ENCODE measurements around the gene GFRA4. TPM values are rescaled to one million over a fixed set of nuclear protein-coding genes. Genes with fewer than 3 reads are reported as not detected.

GFRA4 gene
- total RNA-seq, 1 experiment from 2014 or later: not detected

- TF ChIP-seq, protein P1, sequence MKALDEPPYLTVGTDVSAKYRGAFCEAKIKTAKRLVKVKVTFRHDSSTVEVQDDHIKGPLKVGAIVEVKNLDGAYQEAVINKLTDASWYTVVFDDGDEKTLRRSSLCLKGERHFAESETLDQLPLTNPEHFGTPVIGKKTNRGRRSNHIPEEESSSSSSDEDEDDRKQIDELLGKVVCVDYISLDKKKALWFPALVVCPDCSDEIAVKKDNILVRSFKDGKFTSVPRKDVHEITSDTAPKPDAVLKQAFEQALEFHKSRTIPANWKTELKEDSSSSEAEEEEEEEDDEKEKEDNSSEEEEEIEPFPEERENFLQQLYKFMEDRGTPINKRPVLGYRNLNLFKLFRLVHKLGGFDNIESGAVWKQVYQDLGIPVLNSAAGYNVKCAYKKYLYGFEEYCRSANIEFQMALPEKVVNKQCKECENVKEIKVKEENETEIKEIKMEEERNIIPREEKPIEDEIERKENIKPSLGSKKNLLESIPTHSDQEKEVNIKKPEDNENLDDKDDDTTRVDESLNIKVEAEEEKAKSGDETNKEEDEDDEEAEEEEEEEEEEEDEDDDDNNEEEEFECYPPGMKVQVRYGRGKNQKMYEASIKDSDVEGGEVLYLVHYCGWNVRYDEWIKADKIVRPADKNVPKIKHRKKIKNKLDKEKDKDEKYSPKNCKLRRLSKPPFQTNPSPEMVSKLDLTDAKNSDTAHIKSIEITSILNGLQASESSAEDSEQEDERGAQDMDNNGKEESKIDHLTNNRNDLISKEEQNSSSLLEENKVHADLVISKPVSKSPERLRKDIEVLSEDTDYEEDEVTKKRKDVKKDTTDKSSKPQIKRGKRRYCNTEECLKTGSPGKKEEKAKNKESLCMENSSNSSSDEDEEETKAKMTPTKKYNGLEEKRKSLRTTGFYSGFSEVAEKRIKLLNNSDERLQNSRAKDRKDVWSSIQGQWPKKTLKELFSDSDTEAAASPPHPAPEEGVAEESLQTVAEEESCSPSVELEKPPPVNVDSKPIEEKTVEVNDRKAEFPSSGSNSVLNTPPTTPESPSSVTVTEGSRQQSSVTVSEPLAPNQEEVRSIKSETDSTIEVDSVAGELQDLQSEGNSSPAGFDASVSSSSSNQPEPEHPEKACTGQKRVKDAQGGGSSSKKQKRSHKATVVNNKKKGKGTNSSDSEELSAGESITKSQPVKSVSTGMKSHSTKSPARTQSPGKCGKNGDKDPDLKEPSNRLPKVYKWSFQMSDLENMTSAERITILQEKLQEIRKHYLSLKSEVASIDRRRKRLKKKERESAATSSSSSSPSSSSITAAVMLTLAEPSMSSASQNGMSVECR (CRISPR knock-in tag; IDR thresholded peaks at IDR 0.05; ENCODE audit: borderline replicate concordance): no peak
- TF ChIP-seq CREM (CRISPR knock-in tag; IDR thresholded peaks at IDR 0.05): no peak
- TF ChIP-seq ZNF416 (CRISPR knock-in tag; IDR thresholded peaks at IDR 0.05): no peak
- no peak for TF ChIP-seq ZNF121 (CRISPR knock-in tag; IDR thresholded peaks at IDR 0.05)
- no peak for TF ChIP-seq FOXK1 (CRISPR knock-in tag; IDR thresholded peaks at IDR 0.05)
- TF ChIP-seq RORB (CRISPR knock-in tag; IDR thresholded peaks at IDR 0.05): no peak
- no peak for TF ChIP-seq NFATC4 (CRISPR knock-in tag; IDR thresholded peaks at IDR 0.05)
- TF ChIP-seq, protein P2, sequence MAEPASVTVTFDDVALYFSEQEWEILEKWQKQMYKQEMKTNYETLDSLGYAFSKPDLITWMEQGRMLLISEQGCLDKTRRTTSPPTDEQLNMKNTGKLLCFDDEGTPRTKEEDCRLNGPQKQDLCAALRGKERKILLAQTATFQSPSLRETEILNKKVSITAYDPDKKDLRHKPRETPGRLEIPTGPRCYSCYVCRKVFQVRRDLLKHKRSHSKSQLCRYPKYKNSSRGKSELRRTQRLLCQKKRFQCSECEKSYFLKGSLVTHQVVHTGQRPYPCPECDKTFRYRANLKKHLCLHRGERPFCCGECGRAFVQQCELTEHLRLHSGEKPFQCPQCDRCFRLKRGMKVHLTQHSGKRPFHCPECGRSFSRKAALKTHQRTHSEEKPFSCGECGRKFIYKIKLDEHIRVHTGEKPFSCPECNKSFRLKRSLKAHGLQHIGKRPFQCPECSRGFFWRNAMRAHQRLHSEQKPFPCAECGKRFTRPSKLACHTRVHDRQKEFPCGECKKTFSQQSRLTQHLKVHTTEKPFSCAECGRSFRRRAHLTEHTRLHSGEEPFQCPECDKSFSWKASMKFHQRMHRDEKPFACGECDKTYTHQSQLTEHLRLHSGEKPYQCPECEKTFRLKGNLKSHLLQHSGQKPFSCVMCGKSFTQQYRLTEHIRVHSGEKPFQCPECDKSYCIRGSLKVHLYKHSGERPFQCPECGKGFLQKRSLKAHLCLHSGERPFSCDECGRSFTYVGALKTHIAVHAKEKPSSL (CRISPR knock-in tag; conservative IDR thresholded peaks at IDR 0.05): no peak
- TF ChIP-seq, protein P3, sequence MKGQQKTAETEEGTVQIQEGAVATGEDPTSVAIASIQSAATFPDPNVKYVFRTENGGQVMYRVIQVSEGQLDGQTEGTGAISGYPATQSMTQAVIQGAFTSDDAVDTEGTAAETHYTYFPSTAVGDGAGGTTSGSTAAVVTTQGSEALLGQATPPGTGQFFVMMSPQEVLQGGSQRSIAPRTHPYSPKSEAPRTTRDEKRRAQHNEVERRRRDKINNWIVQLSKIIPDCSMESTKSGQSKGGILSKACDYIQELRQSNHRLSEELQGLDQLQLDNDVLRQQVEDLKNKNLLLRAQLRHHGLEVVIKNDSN (CRISPR knock-in tag; IDR thresholded peaks at IDR 0.05): no peak
- no peak for TF ChIP-seq MAX (CRISPR knock-in tag; IDR thresholded peaks at IDR 0.05)
- TF ChIP-seq NFYB (CRISPR knock-in tag; conservative IDR thresholded peaks at IDR 0.05; ENCODE audit: low read depth): no peak
- no peak for TF ChIP-seq ZNF671 (CRISPR knock-in tag; IDR thresholded peaks at IDR 0.05)
Observed at GRCh38 chr20:3646067-3646440, 17.1 kb downstream of the GFRA4 start (continued).

GRCh38 chr20:3645309-3646066, 17.7 kb downstream of the GFRA4 start:
- peaks cover 5% of the 10 kb centered on the region for H3K9me3 Mint-ChIP-seq
- H3K27me3 Mint-ChIP-seq (ENCODE audit: low read depth): no peaks in the 10 kb centered on the region
- no peak for ATAC-seq
- DNase-seq (ENCODE audit: low spot score): no peak
- no peak overlapping the region for H3K4me3 Mint-ChIP-seq
- ChIA-PET POLR2A (no interaction called here), CTCF (no interaction called here)
- no peak for TF ChIP-seq NFE2L1 (CRISPR knock-in tag; IDR thresholded peaks at IDR 0.05)
- no peak for TF ChIP-seq ZNF121 (CRISPR knock-in tag; IDR thresholded peaks at IDR 0.05)
- no peak for TF ChIP-seq NFATC4 (CRISPR knock-in tag; IDR thresholded peaks at IDR 0.05)
- no peak for TF ChIP-seq JAZF1 (CRISPR knock-in tag; IDR thresholded peaks at IDR 0.05)
- TF ChIP-seq MAX (CRISPR knock-in tag; IDR thresholded peaks at IDR 0.05): no peak
- no peak for TF ChIP-seq ATF2 (CRISPR knock-in tag; IDR thresholded peaks at IDR 0.05; ENCODE audit: borderline replicate concordance, low read depth)
- TF ChIP-seq CBFB (CRISPR knock-in tag; IDR thresholded peaks at IDR 0.05; ENCODE audit: low read depth): no peak
- no peaks in the 10 kb centered on the region for H3K4me1 Mint-ChIP-seq
- H3K27ac Mint-ChIP-seq: no peak overlapping the region
- no peaks in the 10 kb centered on the region for H3K36me3 Mint-ChIP-seq

Data from WTC11 (cell line).